ENCODE data around the gene TFDP2.
"Not testable (repeated sequence)": the region's sequence is repeated elsewhere in the genome, so short reads cannot be mapped to it uniquely, and the experiment has no call there.

Gene TFDP2

DNA sequence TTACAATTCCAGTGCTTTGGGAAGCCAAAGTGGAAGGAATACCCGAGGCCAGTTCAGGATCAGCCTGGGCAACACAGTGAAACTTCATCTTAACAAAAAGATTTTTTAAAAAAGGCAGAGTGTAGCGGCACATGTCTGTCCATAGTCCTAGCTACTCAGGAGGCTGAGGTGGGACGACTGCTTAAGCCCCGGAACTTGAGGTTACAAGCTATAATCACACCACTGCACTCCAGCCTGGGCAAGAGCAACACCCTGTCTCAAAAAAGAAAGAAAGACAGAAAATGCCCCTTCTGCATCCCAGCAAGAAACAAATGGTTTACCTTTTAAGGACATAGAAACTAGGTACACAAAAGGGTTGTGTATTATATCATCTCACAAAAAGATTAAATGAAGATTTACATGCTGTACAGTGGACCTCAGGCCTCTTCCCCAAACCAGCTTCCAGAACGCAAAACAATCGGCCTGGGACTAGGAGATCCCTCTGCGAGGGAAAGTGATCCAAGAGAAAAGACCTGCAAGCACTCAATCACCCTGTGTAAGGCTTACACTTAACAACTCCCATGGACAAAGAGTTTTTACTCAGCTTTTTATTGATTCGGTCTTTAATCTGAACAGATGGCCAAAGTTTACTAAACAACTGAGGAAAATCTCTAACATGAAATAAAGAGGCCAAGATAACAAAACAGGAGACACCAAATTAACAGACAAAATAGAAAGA lies 21.2 kb downstream of the TFDP2 start:
- DNase-seq = no peak

DNA sequence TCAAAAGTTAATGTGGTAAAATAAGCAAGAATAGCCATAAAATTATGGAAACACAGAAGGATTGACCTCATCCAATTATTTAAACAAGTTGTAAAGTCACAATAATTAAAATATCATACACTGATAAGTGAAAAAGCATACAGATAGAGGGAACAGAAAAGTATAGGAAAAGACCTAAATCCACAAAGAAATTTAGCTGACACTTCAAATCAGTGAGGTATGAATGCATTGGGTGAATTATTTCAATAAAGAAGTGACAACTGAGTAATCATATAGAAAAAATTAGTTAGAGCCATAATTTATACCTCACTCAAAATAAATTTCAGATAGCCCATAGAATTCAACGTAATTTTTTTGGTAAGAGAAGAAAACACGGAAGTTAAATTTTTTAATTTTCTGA lies 25.1 kb downstream of the TFDP2 start:
- DNase-seq = no peak

DNA sequence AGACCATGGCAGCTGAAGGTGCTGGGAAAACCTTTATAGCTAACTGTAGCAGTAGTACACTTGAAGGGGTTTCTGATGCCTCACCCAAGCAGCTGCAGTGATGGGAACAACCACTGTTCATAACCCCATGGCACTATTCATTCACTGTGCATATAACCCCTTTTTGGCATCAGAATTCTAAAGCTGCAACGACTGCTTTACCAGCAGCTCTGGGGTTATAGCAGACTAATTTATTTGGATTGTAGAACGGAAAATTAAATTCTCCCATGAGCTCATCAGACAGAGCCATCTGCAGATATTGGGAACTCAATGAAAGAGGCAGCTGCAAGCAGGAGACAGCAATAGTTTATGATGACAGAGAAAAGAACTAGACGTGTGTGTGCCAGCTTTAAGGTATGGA lies 28.6 kb downstream of the TFDP2 start:
- DNase-seq = no peak

DNA sequence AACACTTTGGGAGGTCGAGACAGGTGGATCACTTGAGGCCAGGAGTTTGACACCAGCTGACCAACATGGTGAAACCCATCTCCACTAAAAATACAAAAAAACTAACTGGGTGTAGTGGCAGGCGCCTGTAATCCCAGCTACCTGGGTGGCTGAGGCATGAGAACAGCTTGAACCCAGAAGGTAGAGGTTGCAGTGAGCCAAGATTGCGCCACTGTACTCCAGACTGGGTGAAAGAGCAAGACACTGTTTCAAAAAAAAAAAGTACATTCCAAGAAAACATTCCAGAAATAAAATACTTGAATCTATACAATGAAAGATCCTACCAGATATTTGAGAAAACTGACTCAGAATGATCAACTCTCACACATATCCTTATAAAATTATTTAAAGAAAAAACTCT lies 30.4 kb downstream of the TFDP2 start:
- no peak for DNase-seq

DNA sequence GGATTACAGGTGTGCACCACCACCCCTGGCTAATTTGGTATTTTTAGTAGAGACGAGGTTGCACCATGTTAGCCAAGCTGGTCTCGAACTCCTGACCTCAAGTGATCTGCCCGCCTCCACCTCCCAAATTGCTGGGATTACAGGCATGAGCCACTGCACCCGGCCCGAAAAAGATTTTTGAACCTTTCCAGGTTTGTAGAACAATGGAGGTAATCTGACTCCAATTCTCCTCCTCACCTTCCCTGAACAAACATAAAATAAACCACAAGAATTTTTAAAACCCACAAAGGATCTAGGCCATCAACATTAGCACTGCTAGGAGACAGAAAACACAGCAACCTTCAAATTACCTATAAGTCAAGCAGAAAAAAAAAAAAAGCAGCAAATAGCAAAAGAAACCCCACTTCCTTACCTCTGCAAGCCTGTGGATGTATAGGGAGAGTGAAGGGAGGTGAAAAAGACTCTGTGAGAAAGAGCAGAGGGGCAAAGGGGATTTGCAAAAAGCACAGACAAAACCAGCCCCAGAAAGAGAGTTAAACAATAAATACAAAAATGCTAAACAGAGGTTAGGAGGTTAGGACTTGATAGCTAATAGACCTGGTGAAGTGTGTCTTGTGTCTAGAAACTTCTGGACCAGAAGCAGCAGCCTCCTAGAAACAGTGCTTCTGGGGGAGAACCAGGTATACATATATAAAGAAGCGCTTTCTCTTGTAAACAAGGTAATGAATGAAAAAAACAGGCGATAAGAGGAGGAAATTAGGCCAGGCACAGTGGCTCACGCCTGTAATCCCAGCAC lies 32.1 kb downstream of the TFDP2 start:
- DNase-seq = no peak

DNA sequence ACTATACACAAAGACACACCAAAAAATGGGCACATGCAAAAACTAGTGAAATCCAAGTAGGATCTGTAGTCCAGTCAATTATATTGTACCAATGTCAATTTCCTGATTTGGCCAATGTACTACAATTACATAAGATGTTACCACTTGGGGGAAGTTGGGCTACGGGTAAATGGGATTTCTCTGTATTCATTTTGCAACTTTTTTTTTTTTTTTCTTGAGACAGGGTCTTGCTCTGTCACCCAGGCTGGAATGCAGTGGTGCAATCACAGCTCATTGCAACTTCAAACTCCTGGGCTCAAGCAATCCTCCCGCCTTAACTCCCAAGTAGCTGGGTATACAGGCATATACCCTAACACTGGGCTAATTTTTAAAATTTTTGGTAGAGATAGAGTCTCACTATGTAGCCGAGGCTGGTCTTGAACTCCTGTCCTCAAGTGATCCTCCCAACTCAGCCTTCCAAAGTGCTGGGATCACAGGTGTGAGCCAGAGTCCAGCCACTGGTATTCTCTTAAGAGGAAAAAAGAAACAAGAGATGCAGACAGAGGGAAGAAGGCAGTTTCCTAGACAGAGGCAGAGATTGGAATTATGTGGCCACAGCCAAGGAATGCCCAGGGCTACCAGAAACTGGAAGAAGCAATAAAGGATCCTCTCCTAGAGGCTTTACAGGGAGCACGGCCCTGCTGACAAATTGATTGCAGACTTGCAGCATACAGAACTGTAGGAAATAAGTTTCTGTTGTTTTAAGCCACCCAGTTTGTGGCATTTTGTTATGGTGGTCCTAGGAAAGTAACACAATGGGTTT lies 33.3 kb downstream of the TFDP2 start:
- no peak for DNase-seq

DNA sequence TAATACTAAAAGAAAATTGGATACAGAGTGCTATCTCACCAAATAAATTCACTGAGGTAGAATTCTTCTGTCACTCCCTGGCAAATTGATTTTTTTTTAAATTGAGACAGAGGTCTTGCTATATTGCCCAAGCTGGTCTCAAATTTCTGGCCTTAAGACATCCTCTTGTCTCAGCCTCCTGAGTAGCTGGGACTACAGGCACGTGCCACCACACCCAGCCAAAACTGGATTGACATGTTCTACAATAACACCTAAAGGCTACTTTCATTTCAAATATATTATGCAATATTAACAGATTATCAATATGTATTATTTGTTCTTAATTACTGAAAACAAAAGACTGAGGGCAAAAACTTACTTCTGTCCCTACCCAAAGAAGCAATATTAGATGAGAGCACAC lies 36.7 kb downstream of the TFDP2 start:
- DNase-seq = no peak

DNA sequence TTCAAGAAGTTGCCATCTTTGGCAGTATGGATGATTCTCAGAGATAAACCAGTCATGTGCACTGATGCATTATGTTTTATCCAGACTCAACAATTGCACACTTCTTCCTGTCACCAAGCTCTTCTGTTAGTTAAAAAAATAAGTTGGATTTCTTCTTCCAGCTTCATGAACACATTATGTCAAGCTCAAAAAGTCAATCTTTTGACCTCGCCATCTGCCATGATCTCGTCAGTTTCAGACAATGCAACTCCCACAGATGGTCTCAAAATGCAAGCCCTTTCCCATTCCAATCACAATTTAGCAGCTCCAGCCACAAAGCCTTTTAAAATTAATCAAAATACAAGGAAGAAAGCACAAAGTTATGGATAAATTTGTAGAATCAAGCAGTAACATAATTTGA lies 42.8 kb downstream of the TFDP2 start:
- DNase-seq = no peak

DNA sequence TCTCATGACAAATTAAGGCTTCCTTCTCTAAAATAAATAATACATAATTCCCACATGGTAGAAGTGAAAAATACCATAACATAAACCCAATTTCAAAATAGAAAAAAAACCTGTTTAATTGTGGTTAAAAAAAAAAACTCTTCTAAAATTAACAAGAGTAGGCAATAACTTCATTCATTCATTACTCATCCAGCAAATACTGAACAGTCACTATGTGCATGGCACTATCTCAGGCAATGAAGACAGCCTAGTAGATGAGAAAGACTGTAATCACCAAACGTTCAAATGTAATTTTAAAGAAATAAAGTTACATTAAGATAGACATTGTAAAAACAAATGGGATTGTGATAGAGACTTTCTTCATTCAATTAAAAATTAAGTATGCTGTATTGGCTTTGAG lies 43.4 kb downstream of the TFDP2 start:
- DNase-seq = no peak

DNA sequence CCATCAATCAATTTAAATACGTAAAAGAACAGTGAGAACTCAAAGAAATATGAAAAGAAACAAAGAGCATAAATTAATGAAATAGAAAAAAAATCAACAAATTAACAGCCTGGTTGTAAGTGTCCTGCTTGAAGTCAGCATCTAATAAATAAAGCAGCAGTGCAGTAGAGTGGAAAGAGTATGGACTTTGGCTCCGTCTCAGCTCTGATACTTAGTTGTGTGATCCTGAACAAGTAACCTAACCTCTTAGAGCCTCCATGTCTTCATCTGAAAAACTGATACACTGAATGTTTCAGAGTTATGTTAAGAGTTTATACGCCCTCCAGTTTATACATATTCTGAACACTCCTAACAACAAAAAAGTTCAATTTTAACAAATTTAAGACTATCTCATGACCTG lies 44.6 kb downstream of the TFDP2 start:
- no peak for DNase-seq

DNA sequence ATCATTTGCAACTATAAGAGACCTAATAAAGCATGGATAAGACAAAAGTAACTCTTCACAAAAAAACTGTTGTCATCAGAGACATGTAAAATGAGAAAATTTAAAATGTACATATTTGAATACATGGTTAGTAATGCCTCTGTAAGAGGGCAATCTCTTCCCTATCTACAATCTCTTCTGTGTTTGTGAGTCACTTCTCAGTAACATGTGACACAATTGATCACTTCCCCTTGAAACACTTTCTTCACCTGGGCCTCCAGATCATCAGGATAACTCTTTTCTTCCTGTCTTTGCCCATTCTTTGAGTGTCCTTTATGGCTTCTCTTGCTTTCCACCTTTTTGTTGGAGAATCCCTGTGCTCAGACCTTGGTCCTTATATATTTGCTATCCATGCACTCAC lies 50.4 kb downstream of the TFDP2 start:
- no peak for DNase-seq

DNA sequence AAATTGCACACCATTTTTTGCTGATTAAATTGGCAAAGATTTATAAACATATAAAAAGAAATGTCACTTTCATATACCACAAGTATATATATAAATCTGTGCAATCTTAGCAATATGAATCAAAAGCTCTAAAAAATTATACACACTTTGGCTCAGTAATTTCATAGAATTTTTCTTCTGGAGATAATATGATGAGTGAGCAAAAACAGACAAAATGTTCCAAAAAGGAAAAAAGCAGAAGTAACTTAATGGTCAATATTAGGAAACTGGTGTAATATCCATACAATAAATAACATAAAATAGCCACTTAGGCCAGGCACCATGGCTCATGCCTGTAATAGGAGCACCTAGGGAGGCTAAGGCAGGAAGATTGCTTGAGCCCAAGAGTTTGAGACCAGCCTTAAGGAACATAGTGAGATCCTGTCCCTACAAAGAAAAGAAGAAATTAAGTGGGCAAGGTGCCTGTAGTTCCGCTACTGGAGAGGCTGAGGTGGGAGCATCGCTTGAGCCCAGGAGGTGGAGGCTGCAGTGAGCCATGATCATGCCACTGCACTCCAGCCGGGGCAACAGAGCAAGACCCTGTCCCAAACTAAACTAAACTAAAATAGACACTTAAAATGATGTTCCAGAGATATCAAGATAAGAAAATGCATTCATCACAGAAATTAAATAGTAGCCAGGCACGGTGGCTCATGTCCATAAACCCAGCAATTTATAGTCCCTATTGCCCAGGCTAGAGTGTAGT lies 52.1 kb downstream of the TFDP2 start:
- no peak for DNase-seq

DNA sequence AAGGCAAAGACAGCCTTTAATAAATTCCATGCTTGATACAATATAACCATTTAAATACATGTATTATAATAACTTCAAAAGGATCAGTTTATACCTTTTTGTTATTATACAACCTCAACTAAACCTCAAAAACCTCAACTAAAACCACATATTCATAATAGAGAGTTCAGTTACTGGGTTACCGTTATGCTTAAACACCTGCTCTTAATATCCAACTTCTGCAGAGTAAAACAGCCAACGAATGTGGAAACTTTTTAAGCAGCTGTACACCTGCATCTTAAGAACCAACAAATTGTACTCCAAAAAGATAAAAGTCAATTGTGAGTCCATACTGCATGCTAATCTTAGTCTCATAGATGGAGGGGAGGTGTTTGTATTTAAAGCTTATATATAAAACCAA lies 53.5 kb downstream of the TFDP2 start:
- no peak for DNase-seq

DNA sequence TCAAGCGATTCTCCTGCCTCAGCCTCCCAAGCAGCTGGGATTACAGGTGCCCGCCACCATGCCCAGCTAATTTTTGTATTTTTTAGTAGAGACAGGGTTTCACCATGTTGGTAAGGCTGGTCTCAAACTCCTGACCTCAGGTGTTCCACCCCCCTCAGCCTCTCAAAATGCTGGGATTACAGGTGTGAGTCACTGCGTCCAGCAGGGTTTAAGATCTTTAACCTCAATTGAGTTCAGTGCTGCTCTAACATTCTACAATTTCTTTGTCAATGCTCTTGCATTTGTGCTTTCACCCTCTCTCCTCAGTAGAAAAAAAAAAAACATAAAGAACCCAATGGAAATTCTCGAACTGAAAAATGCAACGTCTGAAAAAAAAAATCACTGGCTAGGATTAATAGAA lies 60.4 kb downstream of the TFDP2 start:
- not testable (repeated sequence) for DNase-seq

DNA sequence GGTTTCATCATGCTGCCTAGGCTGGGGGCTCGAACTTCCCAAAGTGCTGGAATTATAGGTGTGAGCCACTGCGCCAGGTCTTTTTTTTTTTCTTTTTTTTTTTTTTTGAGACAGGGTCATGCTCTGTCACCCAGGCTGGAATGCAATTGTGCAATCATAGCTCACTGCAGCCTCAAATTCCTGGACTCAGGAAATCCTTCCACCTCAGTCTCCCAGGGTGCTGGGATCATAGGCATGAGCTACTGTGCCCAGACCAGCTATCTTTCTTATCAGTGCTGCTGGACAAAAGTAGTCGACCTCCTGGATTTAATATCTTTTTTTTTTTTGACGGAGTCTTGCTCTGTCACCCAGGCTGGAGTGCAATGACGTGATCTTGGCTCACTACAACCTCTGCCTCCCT lies 60.8 kb downstream of the TFDP2 start:
- no peak for DNase-seq

DNA sequence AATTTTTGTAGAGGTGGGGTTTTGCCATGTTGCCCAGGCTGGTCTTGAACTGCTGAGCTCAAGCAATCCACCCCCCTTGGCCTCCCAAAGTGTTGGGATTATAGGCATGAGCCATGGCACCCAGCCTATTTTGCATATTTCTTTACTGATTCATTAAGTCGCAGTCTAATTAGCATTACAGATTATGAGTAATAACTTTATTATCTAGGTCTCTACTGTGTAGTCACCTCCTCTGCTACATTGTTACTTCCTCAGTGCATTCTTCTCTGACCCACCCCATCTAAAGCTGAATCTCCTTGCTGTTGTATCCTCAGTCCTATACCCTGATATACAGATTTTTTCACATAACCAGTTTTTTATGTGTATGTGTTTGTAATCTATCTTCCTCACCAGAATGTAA lies 61.7 kb downstream of the TFDP2 start:
- no peak for DNase-seq

DNA sequence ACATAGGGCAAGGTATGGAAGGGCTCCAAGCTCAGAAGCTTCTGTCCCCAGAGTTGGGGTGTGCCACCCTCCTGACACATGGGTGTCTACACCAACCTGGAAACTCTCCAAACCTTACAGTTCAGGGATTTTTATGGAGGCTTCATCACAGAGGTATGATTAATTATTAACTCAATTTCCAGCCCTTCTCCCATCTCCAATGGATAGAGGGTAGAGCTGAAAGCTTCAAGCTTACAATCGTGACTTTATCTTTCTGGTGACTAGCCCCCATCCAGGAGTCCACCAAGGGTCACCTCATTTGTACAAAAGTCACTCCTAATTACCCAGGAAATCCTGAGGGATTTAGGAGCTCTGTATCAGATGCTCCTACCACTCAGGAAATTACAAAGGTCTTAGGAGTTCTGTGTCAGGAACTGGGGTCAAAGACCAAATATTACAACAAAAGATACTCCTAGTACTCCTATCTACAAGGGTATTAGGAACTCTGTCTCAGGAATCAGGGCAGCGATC lies 62.7 kb downstream of the TFDP2 start:
- no peak for DNase-seq

DNA sequence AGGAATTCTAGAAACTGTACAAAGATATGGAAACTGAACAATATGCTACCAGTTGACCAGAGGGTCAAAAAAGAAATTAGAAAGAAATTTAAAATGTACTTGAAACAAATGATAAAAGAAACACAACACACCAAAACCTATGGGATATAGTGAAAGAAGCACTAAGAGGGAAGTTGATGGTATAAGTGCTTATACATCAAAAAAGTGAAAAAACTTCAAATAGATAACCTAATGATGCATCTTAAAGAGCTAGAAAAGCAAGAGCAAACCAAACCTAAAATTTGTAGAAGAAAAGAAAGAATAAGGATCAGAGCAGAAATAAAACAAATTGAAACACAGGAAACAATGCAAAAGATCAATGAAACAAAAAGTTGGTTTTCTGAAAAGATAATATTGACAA lies 68.2 kb downstream of the TFDP2 start:
- DNase-seq = no peak

DNA sequence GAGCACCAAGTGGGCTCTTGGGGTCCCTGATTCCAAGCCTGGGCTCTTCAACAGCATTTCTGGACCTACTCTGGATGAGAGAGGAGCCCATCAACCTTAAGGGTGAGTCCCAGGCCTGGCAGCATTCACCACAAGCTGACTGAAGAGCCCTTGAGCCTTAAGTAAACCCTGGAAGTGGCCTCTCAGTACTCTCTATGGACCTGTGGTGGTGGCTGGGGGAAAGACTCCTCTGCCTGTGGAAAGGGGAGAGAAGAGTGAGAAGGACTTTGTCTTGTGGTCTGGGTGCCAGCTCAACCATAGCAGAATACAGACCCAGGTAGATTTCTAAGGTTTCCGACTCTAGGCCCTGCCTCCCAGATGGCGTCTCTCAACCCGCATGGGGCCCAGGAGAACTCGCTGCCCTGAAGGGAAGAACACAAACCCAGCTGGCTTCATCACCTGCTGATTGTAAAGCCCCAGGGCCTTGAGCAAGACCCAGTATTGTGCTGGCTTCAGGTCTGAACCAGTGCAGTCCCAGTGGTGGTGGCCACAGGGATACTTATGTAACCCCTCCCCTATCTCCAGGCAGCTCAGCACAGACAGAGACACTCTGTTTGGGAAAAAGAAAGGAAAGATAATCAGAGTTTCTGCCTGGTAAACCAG lies 71.4 kb downstream of the TFDP2 start:
- no peak for DNase-seq

DNA sequence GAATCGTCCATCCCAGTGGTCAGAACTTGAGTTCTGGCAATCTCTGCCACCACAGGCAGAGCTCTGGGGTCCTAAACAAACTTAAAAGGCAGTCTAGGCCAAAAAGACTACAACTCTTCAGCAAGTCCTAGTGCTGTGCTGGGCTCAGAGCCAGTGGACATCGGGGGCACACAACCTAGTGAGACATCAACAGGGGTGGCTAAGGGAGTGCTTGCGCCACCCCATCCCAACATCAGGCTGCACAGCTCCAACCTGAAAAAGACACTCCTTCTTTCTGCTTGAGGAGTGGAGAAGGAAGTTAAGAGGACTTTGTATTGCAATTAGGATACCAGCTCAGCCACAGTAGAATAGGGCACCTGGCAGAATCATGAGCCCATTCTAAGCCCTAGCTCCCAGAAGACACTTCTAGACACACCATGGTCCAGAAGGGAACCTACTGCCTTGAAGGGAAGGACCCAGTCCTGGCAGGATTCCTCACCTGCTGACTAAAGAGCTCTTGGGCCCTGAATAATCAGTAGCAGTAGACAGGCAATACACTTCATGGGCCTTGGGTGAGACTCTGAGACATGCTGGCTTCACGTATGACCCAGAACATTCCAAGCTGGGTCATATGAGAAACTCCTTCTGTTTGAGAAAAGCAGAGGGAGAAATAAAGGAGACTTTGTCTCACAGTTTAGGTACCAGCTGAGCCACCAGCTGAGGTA lies 72.0 kb downstream of the TFDP2 start:
- DNase-seq = no peak

DNA sequence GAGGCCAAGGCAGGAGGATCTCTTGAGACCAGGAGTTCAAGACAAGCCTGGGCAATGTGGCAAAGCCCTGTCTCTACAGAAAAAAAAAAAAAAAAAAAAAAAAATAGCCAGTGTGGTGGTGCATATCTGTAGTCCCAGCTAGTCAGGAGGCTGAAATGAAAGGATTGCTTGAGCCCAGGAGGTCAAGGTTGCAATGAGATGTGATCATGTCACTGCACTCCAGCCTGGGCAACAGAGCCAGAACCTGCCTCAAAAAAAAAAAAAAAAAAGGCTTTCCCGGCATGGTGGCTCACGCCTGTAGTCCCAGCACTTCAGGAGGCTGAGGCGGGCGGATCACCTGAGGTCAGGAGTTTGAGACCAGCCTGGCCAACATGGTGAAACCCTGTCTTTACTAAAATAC lies 73.7 kb downstream of the TFDP2 start:
- not testable (repeated sequence) for DNase-seq

DNA sequence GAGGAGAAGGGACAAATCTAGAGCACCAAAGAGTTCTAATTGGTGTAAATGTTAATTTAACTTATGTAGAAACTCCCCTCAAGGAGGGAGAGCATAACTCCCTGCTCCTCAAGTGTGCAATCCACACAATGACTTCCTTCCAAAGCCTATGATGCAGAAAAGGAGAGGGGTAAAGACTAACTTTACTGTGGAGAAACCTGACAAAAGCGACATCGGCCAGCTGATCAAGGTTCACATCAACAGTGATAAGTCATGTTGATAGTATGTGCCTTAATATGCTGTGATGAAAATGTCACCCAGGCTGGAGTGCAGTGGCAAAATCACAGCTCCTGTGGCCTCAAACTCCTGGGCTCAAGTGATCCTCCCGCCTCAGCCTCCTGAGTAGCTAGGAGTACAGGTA lies 76.5 kb downstream of the TFDP2 start:
- no peak for DNase-seq

All from stimulated activated naive CD4-positive, alpha-beta T cell (primary cell).